Panc1 (cell line): ENCODE data around the gene SETD2. TPM values are rescaled to one million over a fixed set of nuclear protein-coding genes. Genes with fewer than 3 reads are reported as not detected.

Experiments
- ATAC-seq: fragments of 200-7000 bp; cut with Tn5 transposase; 2 replicates; pipeline ENCODE4 v1.9.1; 2020; ENCODE audit warnings: mild to moderate bottlenecking, moderate library complexity
- BruUV-seq: library from RNA; stranded (reverse); fragments of 400-500 nt; replicated peaks from 2 replicates; lab custom pipeline; 2021; lab: Mats Ljungman, UMichigan
- CTCF ChIA-PET: fragments of 300-600 bp; sonication (Branson Sonifier 250); formaldehyde crosslinking; loops from one replicate; lab custom pipeline; 2022; ENCODE audit warnings: antibody characterized with exemption; lab: Charles Lee
- POLR2A ChIA-PET: fragments of 300-600 bp; sonication (Branson Sonifier 250); formaldehyde crosslinking; loops from one replicate; lab custom pipeline; 2022; ENCODE audit warnings: antibody characterized with exemption; lab: Charles Lee
- DNase-seq: peaks from one replicate; pipeline ENCODE4 v3.0.0-alpha.2; 2010; ENCODE audit warnings: low read depth, low spot score
- H3K27ac ChIP-seq: 2 replicates; pipeline ENCODE4 v1.5.1; 2011; ENCODE audit warnings: mild to moderate bottlenecking, low read length, inconsistent platforms
- H3K27me3 ChIP-seq: fragments of 200-500 bp; sonication (Bioruptor generic); 2 replicates; pipeline ENCODE4 v1.6.0; 2014; ENCODE audit warnings: low read length, inconsistent platforms; ENCODE audit not compliant: control insufficient read depth, insufficient read depth
- H3K36me3 ChIP-seq: fragments of 200-500 bp; sonication (Bioruptor generic); 2 replicates; pipeline ENCODE4 v1.5.1; 2014; ENCODE audit warnings: inconsistent platforms, mild to moderate bottlenecking, low read length, moderate library complexity; ENCODE audit not compliant: control insufficient read depth, insufficient read depth
- H3K4me1 ChIP-seq: 2 replicates; pipeline ENCODE4 v1.5.1; 2011; ENCODE audit warnings: inconsistent platforms, mild to moderate bottlenecking, low read length, moderate library complexity; ENCODE audit not compliant: control insufficient read depth, insufficient read depth
- H3K4me3 ChIP-seq, 2 experiments: 2 replicates each; pipeline ENCODE4 v1.5.1; 2011 to 2012; ENCODE audit warnings: low read depth in 2 of 2, low read length in 2 of 2, mild to moderate bottlenecking in 2 of 2, inconsistent platforms in 1 of 2, moderate library complexity in 1 of 2
- H3K9me3 ChIP-seq: fragments of 200-500 bp; sonication (Bioruptor generic); 2 replicates; pipeline ENCODE4 v1.5.1; 2014; ENCODE audit warnings: low read depth, mild to moderate bottlenecking, inconsistent platforms, low read length, moderate library complexity; ENCODE audit not compliant: control insufficient read depth, insufficient read depth
- POLR2AphosphoS5 ChIP-seq: IDR thresholded peaks from 2 replicates; pipeline ENCODE4 v1.6.1; 2012; ENCODE audit warnings: mild to moderate bottlenecking, low read depth, low read length, moderate library complexity
- SIN3A ChIP-seq: IDR thresholded peaks from 2 replicates; pipeline ENCODE4 v1.6.1; 2012; ENCODE audit warnings: low read depth, mild to moderate bottlenecking, low read length, moderate library complexity, borderline replicate concordance; ENCODE audit not compliant: insufficient read depth
- TCF7L2 ChIP-seq: IDR thresholded peaks from 2 replicates; pipeline ENCODE4 v1.6.1; 2011; ENCODE audit warnings: mild to moderate bottlenecking, low read depth, low read length, inconsistent platforms
- in situ Hi-C: cut with HindIII; loops from 2 replicates; pipeline ENCODE4 v1.10.0; 2016; ENCODE audit warnings: low sequenced_read_pairs, low pct_unique_long_range_greater_than_20kb
- intact Hi-C: fragments of 100-400 bp; cut with micrococcal nuclease; formaldehyde crosslinking; loops from one replicate; pipeline ENCODE4 v1.10.0; 2022; ENCODE audit not compliant: unreplicated experiment
- total RNA-seq: library from RNA; stranded (reverse); gene quantifications from one replicate; pipeline ENCODE4 v1.2.1, GENCODE V29; 2021; ENCODE audit not compliant: unreplicated experiment
- TF ChIP-seq, protein P1 (sequence below), 2 experiments: IDR thresholded peaks; 2 replicates each; pipeline ENCODE4 v1.6.1; 2011 to 2012; ENCODE audit warnings: low read depth in 2 of 2, control low read depth in 1 of 2, low read length in 1 of 2, mild to moderate bottlenecking in 1 of 2, moderate library complexity in 1 of 2; ENCODE audit not compliant: insufficient read depth in 1 of 2
- TF ChIP-seq, protein P2 (sequence below): fragments of 450-650 bp; IDR thresholded peaks from 2 replicates; pipeline ENCODE4 v1.5.1; 2017; ENCODE audit warnings: mild to moderate bottlenecking

SETD2 gene
- total RNA-seq, 1 experiment from 2014 or later, result 32.6 TPM

- Histone ChIP-seq H3K4me3 (no peak overlapping the region), H3K9me3 (no peaks in the 10 kb centered on the region), H3K36me3 (peaks cover 3% of the 10 kb centered on the region; the same call in 1 of the 2 replicates), H3K27me3 (no peaks in the 10 kb centered on the region), H3K4me1 (peaks cover 3% of the 10 kb centered on the region; the same call in 1 of the 2 replicates), H3K27ac (no peak overlapping the region)
- ATAC-seq (no peak), DNase-seq (no peak)
- in situ Hi-C loops (no loop called here), intact Hi-C loops (no loop called here)
- BruUV-seq, result no TSS peak
- ChIA-PET CTCF (no interaction called here), POLR2A (no interaction called here)
- TF ChIP-seq, protein P1, sequence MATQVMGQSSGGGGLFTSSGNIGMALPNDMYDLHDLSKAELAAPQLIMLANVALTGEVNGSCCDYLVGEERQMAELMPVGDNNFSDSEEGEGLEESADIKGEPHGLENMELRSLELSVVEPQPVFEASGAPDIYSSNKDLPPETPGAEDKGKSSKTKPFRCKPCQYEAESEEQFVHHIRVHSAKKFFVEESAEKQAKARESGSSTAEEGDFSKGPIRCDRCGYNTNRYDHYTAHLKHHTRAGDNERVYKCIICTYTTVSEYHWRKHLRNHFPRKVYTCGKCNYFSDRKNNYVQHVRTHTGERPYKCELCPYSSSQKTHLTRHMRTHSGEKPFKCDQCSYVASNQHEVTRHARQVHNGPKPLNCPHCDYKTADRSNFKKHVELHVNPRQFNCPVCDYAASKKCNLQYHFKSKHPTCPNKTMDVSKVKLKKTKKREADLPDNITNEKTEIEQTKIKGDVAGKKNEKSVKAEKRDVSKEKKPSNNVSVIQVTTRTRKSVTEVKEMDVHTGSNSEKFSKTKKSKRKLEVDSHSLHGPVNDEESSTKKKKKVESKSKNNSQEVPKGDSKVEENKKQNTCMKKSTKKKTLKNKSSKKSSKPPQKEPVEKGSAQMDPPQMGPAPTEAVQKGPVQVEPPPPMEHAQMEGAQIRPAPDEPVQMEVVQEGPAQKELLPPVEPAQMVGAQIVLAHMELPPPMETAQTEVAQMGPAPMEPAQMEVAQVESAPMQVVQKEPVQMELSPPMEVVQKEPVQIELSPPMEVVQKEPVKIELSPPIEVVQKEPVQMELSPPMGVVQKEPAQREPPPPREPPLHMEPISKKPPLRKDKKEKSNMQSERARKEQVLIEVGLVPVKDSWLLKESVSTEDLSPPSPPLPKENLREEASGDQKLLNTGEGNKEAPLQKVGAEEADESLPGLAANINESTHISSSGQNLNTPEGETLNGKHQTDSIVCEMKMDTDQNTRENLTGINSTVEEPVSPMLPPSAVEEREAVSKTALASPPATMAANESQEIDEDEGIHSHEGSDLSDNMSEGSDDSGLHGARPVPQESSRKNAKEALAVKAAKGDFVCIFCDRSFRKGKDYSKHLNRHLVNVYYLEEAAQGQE (IDR thresholded peaks at IDR 0.05; ENCODE audit: insufficient read depth in 1 of 2, low read depth in 2 of 2, low read length in 1 of 2), result no peak
- TF ChIP-seq TCF7L2 (no peak), POLR2AphosphoS5 (no peak), SIN3A (no peak)
- TF ChIP-seq, protein P2, sequence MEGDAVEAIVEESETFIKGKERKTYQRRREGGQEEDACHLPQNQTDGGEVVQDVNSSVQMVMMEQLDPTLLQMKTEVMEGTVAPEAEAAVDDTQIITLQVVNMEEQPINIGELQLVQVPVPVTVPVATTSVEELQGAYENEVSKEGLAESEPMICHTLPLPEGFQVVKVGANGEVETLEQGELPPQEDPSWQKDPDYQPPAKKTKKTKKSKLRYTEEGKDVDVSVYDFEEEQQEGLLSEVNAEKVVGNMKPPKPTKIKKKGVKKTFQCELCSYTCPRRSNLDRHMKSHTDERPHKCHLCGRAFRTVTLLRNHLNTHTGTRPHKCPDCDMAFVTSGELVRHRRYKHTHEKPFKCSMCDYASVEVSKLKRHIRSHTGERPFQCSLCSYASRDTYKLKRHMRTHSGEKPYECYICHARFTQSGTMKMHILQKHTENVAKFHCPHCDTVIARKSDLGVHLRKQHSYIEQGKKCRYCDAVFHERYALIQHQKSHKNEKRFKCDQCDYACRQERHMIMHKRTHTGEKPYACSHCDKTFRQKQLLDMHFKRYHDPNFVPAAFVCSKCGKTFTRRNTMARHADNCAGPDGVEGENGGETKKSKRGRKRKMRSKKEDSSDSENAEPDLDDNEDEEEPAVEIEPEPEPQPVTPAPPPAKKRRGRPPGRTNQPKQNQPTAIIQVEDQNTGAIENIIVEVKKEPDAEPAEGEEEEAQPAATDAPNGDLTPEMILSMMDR, result no peak
These were observed 181.4 kb downstream of the SETD2 start for GRCh38 chr3:46982546-46982945.

GRCh38 chr3:46981932-46982471, 181.9 kb downstream of the SETD2 start:
- Histone ChIP-seq H3K27ac (no peak overlapping the region), H3K4me3 (no peak overlapping the region), H3K9me3 (no peaks in the 10 kb centered on the region), H3K36me3 (peaks cover 3% of the 10 kb centered on the region; the same call in 1 of the 2 replicates), H3K27me3 (no peaks in the 10 kb centered on the region), H3K4me1 (peaks cover 3% of the 10 kb centered on the region; the same call in 1 of the 2 replicates)
- ChIA-PET POLR2A (no interaction called here), CTCF (interaction anchor here (0.6 kb wide), 1 partner anchor 259 kb away, joined by 4 read pairs; no protein-coding TSS in a partner anchor)
- ATAC-seq (no peak), DNase-seq (no peak)
- intact Hi-C loops (no loop called here), in situ Hi-C loops (no loop called here)
- TF ChIP-seq POLR2AphosphoS5, result no peak
- TF ChIP-seq, protein P1 (IDR thresholded peaks at IDR 0.05; ENCODE audit: insufficient read depth in 1 of 2, low read depth in 2 of 2, low read length in 1 of 2), result no peak
- no peak for TF ChIP-seq SIN3A
- TF ChIP-seq, protein P2, result no peak
- TF ChIP-seq TCF7L2, result no peak
- no TSS peak for BruUV-seq
